SK-N-SH (cell line): ENCODE measurements around the gene GOLGA3. TPM values are rescaled to one million over a fixed set of nuclear protein-coding genes. Genes with fewer than 3 reads are reported as not detected.

Experiments
- CTCF ChIA-PET: fragments of 300-600, 350-600 bp; formaldehyde crosslinking; extraction: SDS; loops from one replicate; lab custom pipeline; 2021; lab: Yijun Ruan, JAX
- POLR2A ChIA-PET: fragments of 350-600 bp; sonication (Branson Sonifier 250); formaldehyde crosslinking; extraction: SDS; loops from one replicate; lab custom pipeline; 2020; ENCODE audit warnings: antibody characterized with exemption, inconsistent platforms; lab: Yijun Ruan, JAX
- DNase-seq: peaks from one replicate; pipeline ENCODE4 v3.0.0; 2012
- H2AFZ ChIP-seq: fragments of 200-600 bp; sonication (generic); 2 replicates; pipeline ENCODE4 v1.8.1; 2016; ENCODE audit warnings: antibody characterized with exemption, mild to moderate bottlenecking, low read depth
- H3F3A ChIP-seq: fragments of 200-600 bp; sonication (generic); replicated peaks from 2 replicates; pipeline ENCODE3; 2016; ENCODE audit warnings: antibody characterized with exemption, mild to moderate bottlenecking; ENCODE audit not compliant: insufficient read depth
- H3K27ac ChIP-seq, 2 experiments: fragments of 200-500 bp in 1 of 2; fragments of 200-600 bp in 1 of 2; sonication (Bioruptor generic) in 1 of 2; sonication (generic), shearing (Covaris generic) in 1 of 2; 2 replicates each; pipeline versions ENCODE4 v1.5.1 to v1.6.1; 2014 to 2016; ENCODE audit warnings: low read depth in 2 of 2, inconsistent platforms in 1 of 2, low read length in 1 of 2, mild to moderate bottlenecking in 1 of 2, mixed read lengths in 1 of 2
- H3K27me3 ChIP-seq: fragments of 200-600 bp; sonication (generic), shearing (Covaris generic); 2 replicates; pipeline ENCODE4 v1.6.1; 2016; ENCODE audit warnings: mixed run types; ENCODE audit not compliant: insufficient read depth
- H3K36me3 ChIP-seq, 2 experiments: fragments of 200-500 bp in 1 of 2; fragments of 200-600 bp in 1 of 2; sonication (Bioruptor generic) in 1 of 2; sonication (generic) in 1 of 2; replicated peaks in 1 of 2; 2 replicates each; pipeline versions ENCODE3 to v1.5.1; 2014 to 2016; ENCODE audit warnings: low read length in 1 of 2, mild to moderate bottlenecking in 1 of 2; ENCODE audit not compliant: insufficient read depth in 2 of 2, control insufficient read depth in 1 of 2
- H3K4me1 ChIP-seq, 2 experiments: fragments of 200-500 bp in 1 of 2; fragments of 200-600 bp in 1 of 2; sonication (Bioruptor generic) in 1 of 2; sonication (generic), shearing (Covaris generic) in 1 of 2; 2 replicates each; pipeline versions ENCODE4 v1.5.1 to v1.6.1; 2014 to 2016; ENCODE audit warnings: low read depth in 1 of 2, low read length in 1 of 2, mixed run types in 1 of 2; ENCODE audit not compliant: insufficient read depth in 2 of 2, control insufficient read depth in 1 of 2
- H3K4me2 ChIP-seq: fragments of 200-600 bp; sonication (generic), shearing (Covaris generic); 2 replicates; pipeline ENCODE4 v1.6.1; 2017; ENCODE audit warnings: mixed run types
- H3K4me3 ChIP-seq, 2 experiments: fragments of 200-500 bp in 1 of 2; fragments of 200-600 bp in 1 of 2; sonication (Bioruptor generic) in 1 of 2; sonication (generic), shearing (Covaris generic) in 1 of 2; 2 replicates each; pipeline versions ENCODE4 v1.5.1 to v1.8.1; 2014 to 2016; ENCODE audit warnings: low read depth in 2 of 2, inconsistent platforms in 1 of 2, low read length in 1 of 2, mild to moderate bottlenecking in 1 of 2, mixed read lengths in 1 of 2, moderate library complexity in 1 of 2
- H3K79me2 ChIP-seq: fragments of 200-600 bp; sonication (generic); 2 replicates; pipeline ENCODE4 v1.8.1; 2017; ENCODE audit warnings: mild to moderate bottlenecking; ENCODE audit not compliant: insufficient read depth
- H3K9ac ChIP-seq: fragments of 200-600 bp; sonication (generic); 2 replicates; pipeline ENCODE4 v1.6.1; 2017; ENCODE audit warnings: mixed run types
- H3K9me2 ChIP-seq: fragments of 200-600 bp; sonication (generic); 2 replicates; pipeline ENCODE4 v1.6.1; 2017; ENCODE audit warnings: mixed run types
- H3K9me3 ChIP-seq: fragments of 200-600 bp; sonication (generic); 2 replicates; pipeline ENCODE4 v1.6.1; 2017; ENCODE audit warnings: mixed run types, mild to moderate bottlenecking, moderate library complexity
- H4K20me1 ChIP-seq: fragments of 200-600 bp; sonication (generic); 2 replicates; pipeline ENCODE4 v1.6.1; 2017; ENCODE audit warnings: mild to moderate bottlenecking, mixed run types; ENCODE audit not compliant: insufficient read depth
- CHD2 ChIP-seq: fragments of 150-350 bp; IDR thresholded peaks from 2 replicates; pipeline ENCODE4 v1.6.1; 2018; ENCODE audit warnings: low read length; ENCODE audit not compliant: partially characterized antibody
- CTCF ChIP-seq: fragments of 200-600 bp; sonication (generic); IDR thresholded peaks from 2 replicates; pipeline ENCODE4 v1.6.1; 2017; ENCODE audit warnings: antibody characterized with exemption, mild to moderate bottlenecking, moderate library complexity
- ELF1 ChIP-seq: IDR thresholded peaks from 2 replicates; pipeline ENCODE4 v1.4.0; 2012
- EP300 ChIP-seq, 2 experiments: IDR thresholded peaks; 2 replicates each; pipeline versions ENCODE4 v1.4.0 to v1.6.1; 2012; ENCODE audit warnings: borderline replicate concordance in 1 of 2, low read depth in 1 of 2, low read length in 1 of 2
- EZH2phosphoT487 ChIP-seq: fragments of 200-600 bp; sonication (generic); IDR thresholded peaks from 2 replicates; pipeline ENCODE4 v1.6.1; 2017; ENCODE audit warnings: low read depth, mixed run types, mild to moderate bottlenecking, antibody characterized with exemption, moderate library complexity, borderline replicate concordance
- FOSL2 ChIP-seq: IDR thresholded peaks from 2 replicates; pipeline ENCODE4 v1.4.0; 2012; ENCODE audit warnings: low read depth, mild to moderate bottlenecking, moderate library complexity, borderline replicate concordance
- FOXJ3 ChIP-seq: sonication (generic); formaldehyde crosslinking; IDR thresholded peaks from 2 replicates; pipeline ENCODE4 v1.5.1; 2020; ENCODE audit warnings: mild to moderate bottlenecking, missing genetic modification reagents
- JUND ChIP-seq: IDR thresholded peaks from 2 replicates; pipeline ENCODE4 v1.4.0; 2012
- MEF2A ChIP-seq: IDR thresholded peaks from 2 replicates; pipeline ENCODE4 v1.4.0; 2012; ENCODE audit warnings: low read depth, borderline replicate concordance
- POLR2AphosphoS5 ChIP-seq: IDR thresholded peaks from 2 replicates; pipeline ENCODE4 v1.6.1; 2012; ENCODE audit warnings: low read depth, low read length
- RCOR1 ChIP-seq: fragments of 150-350 bp; IDR thresholded peaks from 2 replicates; pipeline ENCODE4 v1.6.1; 2017; ENCODE audit warnings: antibody characterized with exemption, low read length
- REST ChIP-seq: IDR thresholded peaks from 2 replicates; pipeline ENCODE4 v1.6.1; 2012; ENCODE audit warnings: mild to moderate bottlenecking, low read depth, low read length, moderate library complexity
- RFX5 ChIP-seq: IDR thresholded peaks from 2 replicates; pipeline ENCODE4 v1.6.1; 2012; ENCODE audit warnings: mild to moderate bottlenecking, improper control_type of control experiment, low read length
- RXRA ChIP-seq: IDR thresholded peaks from 2 replicates; pipeline ENCODE4 v1.4.0; 2012; ENCODE audit warnings: low read depth, mild to moderate bottlenecking, borderline replicate concordance
- SMC3 ChIP-seq: IDR thresholded peaks from 2 replicates; pipeline ENCODE4 v1.6.1; 2012; ENCODE audit warnings: low read depth, low read length, improper control_type of control experiment
- TAF1 ChIP-seq: IDR thresholded peaks from 2 replicates; pipeline ENCODE4 v1.6.1; 2012; ENCODE audit warnings: low read depth, mild to moderate bottlenecking, low read length, moderate library complexity, borderline replicate concordance
- TEAD4 ChIP-seq: IDR thresholded peaks from 2 replicates; pipeline ENCODE4 v1.4.0; 2012; ENCODE audit warnings: mild to moderate bottlenecking, borderline replicate concordance; ENCODE audit not compliant: insufficient read depth
- YY1 ChIP-seq: IDR thresholded peaks from 2 replicates; pipeline ENCODE4 v1.4.0; 2012; ENCODE audit warnings: low read depth, mild to moderate bottlenecking
- ZBTB33 ChIP-seq: IDR thresholded peaks from 2 replicates; pipeline ENCODE4 v1.4.0; 2012; ENCODE audit warnings: low read depth, borderline replicate concordance
- WGBS: methylation state at CpG from one replicate; pipeline ENCODE4 v1.1.6; 2017; ENCODE audit warnings: low lambda C conversion rate; 5-methylcytosine and 5-hydroxymethylcytosine counted together
- polyA plus RNA-seq, 3 experiments: library from polyadenylated mRNA; depleted of rRNA; stranded (reverse); fragments of >200 nt; gene quantifications; 2 replicates each; pipeline ENCODE4 v1.2.3, GENCODE V29; 2012
- TF ChIP-seq, protein P1 (sequence below): fragments of 150-350 bp; IDR thresholded peaks from 2 replicates; pipeline ENCODE4 v1.6.1; 2016; ENCODE audit warnings: mild to moderate bottlenecking, low read depth, low read length

Gene GOLGA3
- polyA plus RNA-seq, 1 of the 3 experiments (the other 2 are of a cell fraction), result 16.9 TPM

- TF ChIP-seq ZBTB33, result no peak
- TF ChIP-seq CTCF, result no peak
These were observed 23.8 kb upstream of the GOLGA3 start (continued) for GRCh38 chr12:132852496-132852895.

DNA sequence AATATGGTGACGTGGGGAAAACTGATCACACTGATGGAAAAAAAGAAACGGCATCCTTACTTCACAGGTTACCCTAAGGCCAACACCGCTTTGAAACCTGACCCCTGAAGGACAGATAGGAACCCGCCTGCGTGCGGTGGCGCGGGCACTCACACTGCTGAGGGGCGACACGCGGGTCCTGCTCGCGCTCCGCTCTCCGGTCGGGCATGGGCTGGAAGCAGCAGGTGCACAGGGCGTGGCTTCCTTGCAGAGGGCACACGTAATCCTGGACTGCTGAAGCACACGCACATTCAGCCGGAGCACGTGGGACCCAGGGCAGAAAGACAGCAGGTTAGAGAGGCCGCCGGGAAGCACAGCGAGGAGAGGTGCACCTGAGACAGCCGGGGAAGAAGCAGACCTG lies 22.8 kb upstream of the GOLGA3 start:
- ChIA-PET CTCF (no interaction called here), POLR2A (no interaction called here)
- Histone ChIP-seq H3K27me3 (no peaks in the 10 kb centered on the region), H3K4me3 (no peak overlapping the region), H4K20me1 (no peaks in the 10 kb centered on the region), H3K9me2 (no peaks in the 10 kb centered on the region), H3K79me2 (0 out of 2 replicates have a peak, but pooled peaks cover 2% of the 10 kb centered on the region), H3K27ac (no peak overlapping the region), H3K9me3 (no peaks in the 10 kb centered on the region), H3K4me2 (no peak overlapping the region), H3K4me1 (no peaks in the 10 kb centered on the region), H3F3A (no peaks in the 10 kb centered on the region), H3K9ac (no peak overlapping the region), H3K36me3 (peaks cover 27 to 62% of the 10 kb centered on the region in 2 experiments), H2AFZ (no peak overlapping the region)
- 98% methylated on average over 23 of the region's 25 CpGs for WGBS
- no peak for DNase-seq
- TF ChIP-seq ELF1 (no peak), POLR2AphosphoS5 (no peak), YY1 (no peak), FOXJ3 (no peak), MEF2A (no peak), RCOR1 (no peak), JUND (no peak), TEAD4 (no peak), TAF1 (no peak), RFX5 (no peak), REST (no peak), SMC3 (no peak), FOSL2 (no peak), EP300 (IDR thresholded peaks at IDR 0.05; ENCODE audit: borderline replicate concordance in 1 of 2, low read depth in 1 of 2, low read length in 1 of 2) (no peak), RXRA (no peak), CHD2 (no peak), EZH2phosphoT487 (no peak), CTCF (no peak)
- TF ChIP-seq, protein P1, sequence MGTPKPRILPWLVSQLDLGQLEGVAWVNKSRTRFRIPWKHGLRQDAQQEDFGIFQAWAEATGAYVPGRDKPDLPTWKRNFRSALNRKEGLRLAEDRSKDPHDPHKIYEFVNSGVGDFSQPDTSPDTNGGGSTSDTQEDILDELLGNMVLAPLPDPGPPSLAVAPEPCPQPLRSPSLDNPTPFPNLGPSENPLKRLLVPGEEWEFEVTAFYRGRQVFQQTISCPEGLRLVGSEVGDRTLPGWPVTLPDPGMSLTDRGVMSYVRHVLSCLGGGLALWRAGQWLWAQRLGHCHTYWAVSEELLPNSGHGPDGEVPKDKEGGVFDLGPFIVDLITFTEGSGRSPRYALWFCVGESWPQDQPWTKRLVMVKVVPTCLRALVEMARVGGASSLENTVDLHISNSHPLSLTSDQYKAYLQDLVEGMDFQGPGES, result no peak
